ENCODE results near the gene RPL18.

DNA sequence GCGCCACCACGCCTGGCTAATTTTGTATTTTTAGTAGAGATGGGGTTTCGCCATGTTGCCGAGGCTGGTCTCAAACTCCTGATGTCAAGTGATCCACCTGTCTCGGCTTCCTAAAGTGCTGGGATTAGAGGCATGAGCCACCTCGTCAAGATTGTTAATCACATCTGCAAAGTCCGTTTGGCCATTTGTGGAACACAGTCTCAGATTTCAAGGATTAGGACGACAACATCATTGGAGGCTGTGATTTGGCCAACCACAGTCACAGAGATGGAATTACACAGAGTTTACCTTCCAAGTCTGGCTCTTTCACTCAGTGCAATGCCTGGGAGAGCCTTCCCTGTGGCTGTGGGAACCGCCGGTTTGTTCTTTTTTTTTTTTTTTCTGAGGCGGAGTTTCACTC, 49.2 kb downstream of the RPL18 start:
- TF ChIP-seq, protein P1, sequence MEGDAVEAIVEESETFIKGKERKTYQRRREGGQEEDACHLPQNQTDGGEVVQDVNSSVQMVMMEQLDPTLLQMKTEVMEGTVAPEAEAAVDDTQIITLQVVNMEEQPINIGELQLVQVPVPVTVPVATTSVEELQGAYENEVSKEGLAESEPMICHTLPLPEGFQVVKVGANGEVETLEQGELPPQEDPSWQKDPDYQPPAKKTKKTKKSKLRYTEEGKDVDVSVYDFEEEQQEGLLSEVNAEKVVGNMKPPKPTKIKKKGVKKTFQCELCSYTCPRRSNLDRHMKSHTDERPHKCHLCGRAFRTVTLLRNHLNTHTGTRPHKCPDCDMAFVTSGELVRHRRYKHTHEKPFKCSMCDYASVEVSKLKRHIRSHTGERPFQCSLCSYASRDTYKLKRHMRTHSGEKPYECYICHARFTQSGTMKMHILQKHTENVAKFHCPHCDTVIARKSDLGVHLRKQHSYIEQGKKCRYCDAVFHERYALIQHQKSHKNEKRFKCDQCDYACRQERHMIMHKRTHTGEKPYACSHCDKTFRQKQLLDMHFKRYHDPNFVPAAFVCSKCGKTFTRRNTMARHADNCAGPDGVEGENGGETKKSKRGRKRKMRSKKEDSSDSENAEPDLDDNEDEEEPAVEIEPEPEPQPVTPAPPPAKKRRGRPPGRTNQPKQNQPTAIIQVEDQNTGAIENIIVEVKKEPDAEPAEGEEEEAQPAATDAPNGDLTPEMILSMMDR (conservative IDR thresholded peaks at IDR 0.05): no peak
- no peak for TF ChIP-seq ZFX (IDR thresholded peaks at IDR 0.05)

Data from C4-2B (cell line).